Aorta (tissue), 5 donors: Measurements from ENCODE around the gene PDGFB. TPM values are rescaled to one million over a fixed set of nuclear protein-coding genes. Genes with fewer than 3 reads are reported as not detected.
A peak's percentile ranks its signal among the peaks of the same experiment; 100 is the strongest.

Experiments used
- ATAC-seq: fragments of 200-7000 bp; cut with Tn5 transposase; one replicate; pipeline ENCODE4 v1.9.1; 2022; ENCODE audit warnings: moderate library complexity; ENCODE audit not compliant: low FRiP score
- DNase-seq, 2 donors: peaks; one replicate each; pipeline ENCODE4 v3.0.0-alpha.2; 2020
- H3K27ac ChIP-seq, 2 donors: one replicate each; pipeline ENCODE4 v1.5.1; 2013; ENCODE audit warnings: low read length in 2 of 2, mild to moderate bottlenecking in 2 of 2, moderate library complexity in 2 of 2, control low read depth in 1 of 2, inconsistent platforms in 1 of 2, low read depth in 1 of 2
- H3K27me3 ChIP-seq, 2 donors: one replicate each; pipeline ENCODE4 v1.6.1; 2013; ENCODE audit warnings: control low read depth in 1 of 2, low read length in 1 of 2, mild to moderate bottlenecking in 1 of 2, moderate library complexity in 1 of 2; ENCODE audit not compliant: insufficient read depth in 2 of 2, control insufficient read depth in 1 of 2
- H3K36me3 ChIP-seq, 2 donors: one replicate each; pipeline ENCODE4 v1.6.1; 2013; ENCODE audit warnings: control low read depth in 1 of 2, low read length in 1 of 2, mild to moderate bottlenecking in 1 of 2; ENCODE audit not compliant: insufficient read depth in 2 of 2, control insufficient read depth in 1 of 2
- H3K4me1 ChIP-seq, 2 donors: one replicate each; pipeline ENCODE4 v1.6.1; 2013; ENCODE audit warnings: low read length in 2 of 2, control low read depth in 1 of 2, mild to moderate bottlenecking in 1 of 2, moderate library complexity in 1 of 2; ENCODE audit not compliant: insufficient read depth in 2 of 2, control insufficient read depth in 1 of 2
- H3K4me3 ChIP-seq, 2 donors: one replicate each; pipeline ENCODE4 v1.5.1; 2013; ENCODE audit warnings: low read length in 2 of 2, control low read depth in 1 of 2, mild to moderate bottlenecking in 1 of 2
- H3K9me3 ChIP-seq: one replicate; pipeline ENCODE4 v1.6.1; 2013; ENCODE audit warnings: mild to moderate bottlenecking, low read length; ENCODE audit not compliant: control insufficient read depth
- WGBS, 2 donors: extraction: QIAGEN DNeasy Blood & Tissue Kit; methylation state at CpG; one replicate each; pipeline ENCODE4 v1.1.7; 2013; 5-methylcytosine and 5-hydroxymethylcytosine counted together
- intact Hi-C, 2 donors: fragments of 100-400 bp; cut with DNase I; formaldehyde crosslinking; loops; one replicate each; pipeline versions ENCODE4 v1.14.2 to v1.15.0; 2022
- polyA plus RNA-seq, 2 donors: library from polyadenylated mRNA; stranded (reverse); fragments of 200-250 nt; gene quantifications; one replicate each; pipeline ENCODE4 v1.2.3, GENCODE V29; 2013
- total RNA-seq, 2 donors: library from RNA; stranded (reverse); fragmentation: NEBNext Ultra II Directional; extraction: Animal tissue kit (Norgen Biotek cat#: 25700); gene quantifications; one replicate each; pipeline ENCODE4 v1.2.1, GENCODE V29; 2021
- donor health status: healthy with polysubstance abuse.
- donor health status: Bipolar disorder and iron deficiency.
- donor health status: DM: no; HTN: no; CAD: no.
- donor health status: DM: no; HTN: no; CAD: no.
- donor health status: DM: yes; HTN: yes; CAD: no.

Gene PDGFB
- total and polyA plus RNA-seq, 4 donors = 0.97 to 20.7 (median 4.3) TPM

- 93 to 96% methylated on average over 13 of the region's 13 CpGs for WGBS, 2 donors
- no peaks in the 10 kb centered on the region for H3K27me3 ChIP-seq
- intact Hi-C loops = no loop called here
- no peak overlapping the region for H3K27ac ChIP-seq
- no peaks in the 10 kb centered on the region for H3K4me1 ChIP-seq
- H3K4me3 ChIP-seq = no peak overlapping the region
- no peaks in the 10 kb centered on the region for H3K36me3 ChIP-seq
- H3K9me3 ChIP-seq = peaks cover 4% of the 10 kb centered on the region
- no peak for ATAC-seq
- DNase-seq = no peak
Observed at GRCh38 chr22:39288135-39288898, 43.5 kb upstream of the PDGFB start.

GRCh38 chr22:39287076-39287725, 42.4 kb upstream of the PDGFB start:
- Histone ChIP-seq H3K4me3 (no peak overlapping the region), H3K27ac (no peak overlapping the region), H3K36me3 (no peaks in the 10 kb centered on the region), H3K4me1 (no peaks in the 10 kb centered on the region), H3K9me3 (peaks cover 4% of the 10 kb centered on the region), H3K27me3 (no peaks in the 10 kb centered on the region)
- 83 to 86% methylated on average over 8 of the region's 8 CpGs for whole genome bisulfite sequencing, 2 donors
- DNase-seq (peak in 1 of 2 donors; percentile 78), ATAC-seq (no peak)
- intact Hi-C loops = no loop called here

- no peak for DNase-seq
- H3K27ac ChIP-seq = no peak overlapping the region
- 86 to 88% methylated on average over 3 of the region's 3 CpGs for WGBS, 2 donors
- H3K4me3 ChIP-seq = no peak overlapping the region
- H3K27me3 ChIP-seq = no peaks in the 10 kb centered on the region
- no peak for ATAC-seq
- H3K4me1 ChIP-seq = no peaks in the 10 kb centered on the region
- H3K36me3 ChIP-seq = no peaks in the 10 kb centered on the region
- intact Hi-C loops = no loop called here
- peaks cover 4% of the 10 kb centered on the region for H3K9me3 ChIP-seq
Observed at GRCh38 chr22:39284983-39285382, 40.2 kb upstream of the PDGFB start.

GRCh38 chr22:39284142-39284980, 39.6 kb upstream of the PDGFB start:
- no peak for DNase-seq

GRCh38 chr22:39283322-39284141, 38.8 kb upstream of the PDGFB start:
- H3K9me3 ChIP-seq = peaks cover 4% of the 10 kb centered on the region
- no peaks in the 10 kb centered on the region for H3K36me3 ChIP-seq
- DNase-seq (peak; percentile 84), ATAC-seq (peak; percentile 83)
- H3K27me3 ChIP-seq = no peaks in the 10 kb centered on the region
- intact Hi-C loops = no loop called here
- no peaks in the 10 kb centered on the region for H3K4me1 ChIP-seq
- no peak overlapping the region for H3K27ac ChIP-seq
- WGBS, 2 donors = 81 to 87% methylated on average over 27 of the region's 27 CpGs
- no peak overlapping the region for H3K4me3 ChIP-seq

More at GRCh38 chr22:39284142-39284980, 39.6 kb upstream of the PDGFB start:
- Histone ChIP-seq H3K36me3 (no peaks in the 10 kb centered on the region), H3K4me3 (no peak overlapping the region), H3K9me3 (peaks cover 4% of the 10 kb centered on the region), H3K27me3 (no peaks in the 10 kb centered on the region), H3K4me1 (no peaks in the 10 kb centered on the region), H3K27ac (no peak overlapping the region)
- ATAC-seq = no peak
- 89 to 96% methylated on average over 18 to 19 of the region's 19 CpGs for WGBS, 2 donors
- intact Hi-C loops = no loop called here

- H3K36me3 ChIP-seq = no peaks in the 10 kb centered on the region
- WGBS, 2 donors = 90 to 94% methylated on average over 9 of the region's 9 CpGs
- no peaks in the 10 kb centered on the region for H3K4me1 ChIP-seq
- intact Hi-C loops = no loop called here
- H3K4me3 ChIP-seq = no peak overlapping the region
- no peak overlapping the region for H3K27ac ChIP-seq
- H3K27me3 ChIP-seq = no peaks in the 10 kb centered on the region
- H3K9me3 ChIP-seq = peaks cover 4% of the 10 kb centered on the region
- DNase-seq (peak in 1 of 2 donors; percentile 63), ATAC-seq (peak; percentile 52)
Observed at GRCh38 chr22:39282645-39283321, 38.0 kb upstream of the PDGFB start.

GRCh38 chr22:39281126-39281525, 36.3 kb upstream of the PDGFB start:
- WGBS, 2 donors = 90 to 91% methylated on average over 6 of the region's 6 CpGs
- Histone ChIP-seq H3K4me3 (no peak overlapping the region), H3K4me1 (no peaks in the 10 kb centered on the region), H3K9me3 (peaks cover 4% of the 10 kb centered on the region), H3K27ac (no peak overlapping the region), H3K27me3 (no peaks in the 10 kb centered on the region), H3K36me3 (no peaks in the 10 kb centered on the region)
- intact Hi-C loops = no loop called here
- DNase-seq (no peak), ATAC-seq (no peak)

- 95 to 97% methylated on average over 7 of the region's 7 CpGs for WGBS, 2 donors
- DNase-seq = no peak
- Histone ChIP-seq H3K4me3 (no peak overlapping the region), H3K4me1 (no peaks in the 10 kb centered on the region), H3K27ac (no peak overlapping the region), H3K9me3 (peaks cover 4% of the 10 kb centered on the region), H3K27me3 (no peaks in the 10 kb centered on the region), H3K36me3 (no peaks in the 10 kb centered on the region)
- intact Hi-C loops = no loop called here
- ATAC-seq = no peak
Observed at GRCh38 chr22:39280250-39280649, 35.5 kb upstream of the PDGFB start.
